HepG2 (cell line): Measurements from ENCODE around the gene ADGRG4. TPM values are rescaled to one million over a fixed set of nuclear protein-coding genes. Genes with fewer than 3 reads are reported as not detected.

ENCODE experiments used
- FIP1L1 ChIP-seq: fragments of 200-400 bp; formaldehyde crosslinking; IDR thresholded peaks from 2 replicates; pipeline ENCODE4 v1.6.1; 2018; ENCODE audit warnings: low read depth, mild to moderate bottlenecking, low read length, moderate library complexity, borderline replicate concordance; ENCODE audit not compliant: insufficient read depth
- KDM2A ChIP-seq: sonication (generic); formaldehyde crosslinking; IDR thresholded peaks from 2 replicates; pipeline ENCODE4 v1.4.0; 2020; ENCODE audit warnings: low read depth, missing genetic modification reagents, borderline replicate concordance
- MBNL3 ChIP-seq: fragments of 250-450 bp; sonication (Bioruptor Pico); conservative IDR thresholded peaks from 2 replicates; pipeline ENCODE4 v1.8.0; 2022; ENCODE audit warnings: mild to moderate bottlenecking, inconsistent platforms
- SKI ChIP-seq: fragments of 450-650 bp; IDR thresholded peaks from one replicate; pipeline ENCODE4 v1.6.1; 2018; ENCODE audit warnings: mild to moderate bottlenecking; ENCODE audit not compliant: partially characterized antibody
- SRSF1 ChIP-seq: fragments of 200-400 bp; formaldehyde crosslinking; optimal IDR thresholded peaks from 2 replicates; pipeline ENCODE3; 2017; ENCODE audit warnings: mild to moderate bottlenecking, low read depth, low read length, moderate library complexity
- ZBTB4 ChIP-seq: sonication (generic); formaldehyde crosslinking; IDR thresholded peaks from 2 replicates; pipeline ENCODE4 v1.4.0; 2020; ENCODE audit warnings: missing genetic modification reagents, mild to moderate bottlenecking, borderline replicate concordance
- ZMAT3 ChIP-seq: sonication (generic); formaldehyde crosslinking; conservative IDR thresholded peaks from 2 replicates; pipeline ENCODE4 v1.7.0; 2021; ENCODE audit warnings: missing genetic modification reagents
- polyA plus RNA-seq, 8 experiments: library from polyadenylated mRNA; depleted of rRNA in 3 of 8; stranded (reverse) in 7 of 8; unstranded in 1 of 8; fragments of >200 nt; fragmentation: Illumina TruSeq in 4 of 8; extraction: Trizol in 4 of 8; gene quantifications; 2 replicates each; pipeline versions ENCODE4 v1.2.1 to v1.2.3, GENCODE V29; 2011 to 2016; ENCODE audit warnings: low read depth in 4 of 8, missing spikeins in 1 of 8, mixed read lengths in 1 of 8; ENCODE audit not compliant: insufficient read depth in 1 of 8
- total RNA-seq, 5 experiments: library from RNA; depleted of rRNA; stranded (reverse); fragments of >200 nt; fragmentation: Illumina TruSeq; extraction: Trizol; gene quantifications; 2 replicates each; pipeline ENCODE4 v1.2.3, GENCODE V29; 2016; ENCODE audit warnings: low read depth in 1 of 5
- TF ChIP-seq, protein P1 (sequence below): IDR thresholded peaks from 2 replicates; pipeline ENCODE4 v1.4.0; 2020; ENCODE audit warnings: mild to moderate bottlenecking, missing genetic modification reagents

The ADGRG4 gene
- total and polyA plus RNA-seq, 2 of the 13 experiments (the other 11 are each of a cell fraction or from before 2014, with no cell fraction given), result not detected

- TF ChIP-seq, protein P1, sequence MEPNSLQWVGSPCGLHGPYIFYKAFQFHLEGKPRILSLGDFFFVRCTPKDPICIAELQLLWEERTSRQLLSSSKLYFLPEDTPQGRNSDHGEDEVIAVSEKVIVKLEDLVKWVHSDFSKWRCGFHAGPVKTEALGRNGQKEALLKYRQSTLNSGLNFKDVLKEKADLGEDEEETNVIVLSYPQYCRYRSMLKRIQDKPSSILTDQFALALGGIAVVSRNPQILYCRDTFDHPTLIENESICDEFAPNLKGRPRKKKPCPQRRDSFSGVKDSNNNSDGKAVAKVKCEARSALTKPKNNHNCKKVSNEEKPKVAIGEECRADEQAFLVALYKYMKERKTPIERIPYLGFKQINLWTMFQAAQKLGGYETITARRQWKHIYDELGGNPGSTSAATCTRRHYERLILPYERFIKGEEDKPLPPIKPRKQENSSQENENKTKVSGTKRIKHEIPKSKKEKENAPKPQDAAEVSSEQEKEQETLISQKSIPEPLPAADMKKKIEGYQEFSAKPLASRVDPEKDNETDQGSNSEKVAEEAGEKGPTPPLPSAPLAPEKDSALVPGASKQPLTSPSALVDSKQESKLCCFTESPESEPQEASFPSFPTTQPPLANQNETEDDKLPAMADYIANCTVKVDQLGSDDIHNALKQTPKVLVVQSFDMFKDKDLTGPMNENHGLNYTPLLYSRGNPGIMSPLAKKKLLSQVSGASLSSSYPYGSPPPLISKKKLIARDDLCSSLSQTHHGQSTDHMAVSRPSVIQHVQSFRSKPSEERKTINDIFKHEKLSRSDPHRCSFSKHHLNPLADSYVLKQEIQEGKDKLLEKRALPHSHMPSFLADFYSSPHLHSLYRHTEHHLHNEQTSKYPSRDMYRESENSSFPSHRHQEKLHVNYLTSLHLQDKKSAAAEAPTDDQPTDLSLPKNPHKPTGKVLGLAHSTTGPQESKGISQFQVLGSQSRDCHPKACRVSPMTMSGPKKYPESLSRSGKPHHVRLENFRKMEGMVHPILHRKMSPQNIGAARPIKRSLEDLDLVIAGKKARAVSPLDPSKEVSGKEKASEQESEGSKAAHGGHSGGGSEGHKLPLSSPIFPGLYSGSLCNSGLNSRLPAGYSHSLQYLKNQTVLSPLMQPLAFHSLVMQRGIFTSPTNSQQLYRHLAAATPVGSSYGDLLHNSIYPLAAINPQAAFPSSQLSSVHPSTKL (CRISPR knock-in tag), result no peak
- TF ChIP-seq FIP1L1 (no peak), ZMAT3 (CRISPR knock-in tag) (no peak), SKI (no peak), ZBTB4 (CRISPR knock-in tag) (no peak), SRSF1 (no peak), KDM2A (CRISPR knock-in tag) (no peak), MBNL3 (CRISPR knock-in tag) (no peak)
- TF ChIP-seq, all 625 proteins: peak for 0
These were observed 8.1 kb upstream of the ADGRG4 start (continued) for GRCh38 chrX:136292656-136293055.
